Heart left ventricle (tissue), 13 donors: Measurements from ENCODE around the gene MAN2B2.

ENCODE experiments used
- POLR2A ChIP-seq, 2 donors: fragments of 450-650 bp; IDR thresholded peaks; one replicate each; pipeline ENCODE4 v1.6.1; 2017; ENCODE audit warnings: antibody characterized with exemption in 2 of 2, mild to moderate bottlenecking in 2 of 2, moderate library complexity in 2 of 2
- TF ChIP-seq, protein P1 (sequence below), 12 donors: fragments of 200-600 bp; sonication (generic) in 4 of 12; IDR thresholded peaks; one replicate each; pipeline versions ENCODE4 v1.5.0 to v1.8.0; 2018 to 2022; ENCODE audit warnings: antibody characterized with exemption in 12 of 12, mild to moderate bottlenecking in 5 of 12
- donor health status: ischemic (EF 13 %, LVEDD 7.1; RV severe dilation, severe dysfunction).
- donor health status: DM: no; HTN: yes; CAD: no.
- donor health status: DM: no; HTN: no; CAD: no.
- donor health status: ischemic (EF 25% LVEDD 6.9; RV normal size, moderate dysfunction).
- donor health status: ischemic (EF 25% LVEDD 5.7; RV mildly dilated, moderate dysfunction).
- donor health status: ischemic (EF 35%, LVEDD 5.7; RV mildly dilated, moderate dysfunction).
- donor health status: nonischemic (EF 11% LVEDD 7.7; RV severe dilation, severe dysfunction).
- donor health status: DM: yes; HTN: yes; CAD: no.
- donor health status: PGD.
- donor health status: ischemic (EF 29% LVEDD 5.4; RV normal size, mild dysfunction).
- donor health status: nonischemic (EF 23%, LVEDD 6.1; RV moderate dilation, normal function).

DNA sequence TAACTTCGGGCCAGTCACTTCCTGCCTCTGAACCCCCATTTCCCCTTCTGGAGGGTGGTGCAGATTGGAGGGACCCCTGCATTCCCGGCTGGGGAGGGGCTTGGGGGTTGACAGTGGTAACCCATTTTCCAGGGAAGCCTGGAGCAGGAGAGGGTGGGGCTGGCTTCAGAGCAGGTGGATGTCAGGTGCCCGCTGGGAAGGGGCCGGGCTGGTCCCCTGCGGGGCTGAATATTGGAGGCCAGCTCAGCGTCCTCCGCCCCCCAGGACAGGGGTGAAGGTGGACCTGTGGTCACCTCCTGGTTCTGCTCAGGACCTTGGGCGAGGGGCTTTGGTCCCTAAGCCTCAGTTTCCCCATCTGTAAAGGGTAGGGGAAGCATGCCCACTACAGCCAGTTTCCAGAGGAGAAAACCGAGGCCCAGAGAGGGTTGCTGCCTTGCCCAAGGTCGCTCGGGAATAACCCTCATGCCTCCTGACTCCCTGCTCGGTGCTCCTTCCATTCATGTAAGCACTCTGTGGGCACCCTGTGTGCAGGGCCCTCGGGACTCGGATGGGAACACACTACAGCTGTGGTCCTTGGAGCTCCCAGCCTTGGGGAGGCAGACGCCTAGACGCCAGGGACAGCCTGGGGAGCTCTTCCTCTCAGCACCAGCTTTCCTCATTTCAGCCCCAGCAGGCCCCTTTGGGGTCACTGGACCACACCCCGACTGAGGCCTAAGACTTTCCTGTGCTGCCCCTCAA, 683 bp downstream of the MAN2B2 start:
- TF ChIP-seq, protein P1, sequence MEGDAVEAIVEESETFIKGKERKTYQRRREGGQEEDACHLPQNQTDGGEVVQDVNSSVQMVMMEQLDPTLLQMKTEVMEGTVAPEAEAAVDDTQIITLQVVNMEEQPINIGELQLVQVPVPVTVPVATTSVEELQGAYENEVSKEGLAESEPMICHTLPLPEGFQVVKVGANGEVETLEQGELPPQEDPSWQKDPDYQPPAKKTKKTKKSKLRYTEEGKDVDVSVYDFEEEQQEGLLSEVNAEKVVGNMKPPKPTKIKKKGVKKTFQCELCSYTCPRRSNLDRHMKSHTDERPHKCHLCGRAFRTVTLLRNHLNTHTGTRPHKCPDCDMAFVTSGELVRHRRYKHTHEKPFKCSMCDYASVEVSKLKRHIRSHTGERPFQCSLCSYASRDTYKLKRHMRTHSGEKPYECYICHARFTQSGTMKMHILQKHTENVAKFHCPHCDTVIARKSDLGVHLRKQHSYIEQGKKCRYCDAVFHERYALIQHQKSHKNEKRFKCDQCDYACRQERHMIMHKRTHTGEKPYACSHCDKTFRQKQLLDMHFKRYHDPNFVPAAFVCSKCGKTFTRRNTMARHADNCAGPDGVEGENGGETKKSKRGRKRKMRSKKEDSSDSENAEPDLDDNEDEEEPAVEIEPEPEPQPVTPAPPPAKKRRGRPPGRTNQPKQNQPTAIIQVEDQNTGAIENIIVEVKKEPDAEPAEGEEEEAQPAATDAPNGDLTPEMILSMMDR (IDR thresholded peaks at IDR 0.05): no peak
- TF ChIP-seq POLR2A (IDR thresholded peaks at IDR 0.05): no peak
